HepG2 (cell line): ENCODE measurements around the gene GLRX2. TPM values are rescaled to one million over a fixed set of nuclear protein-coding genes. Genes with fewer than 3 reads are reported as not detected.
A peak's percentile ranks its signal among the peaks of the same experiment; 100 is the strongest.

Source experiments
- ATF7 ChIP-seq, 2 experiments: fragments of 450-650 bp in 1 of 2; sonication (generic) in 1 of 2; formaldehyde crosslinking in 1 of 2; IDR thresholded peaks; 2 replicates each; pipeline versions ENCODE4 v1.4.0 to v1.6.1; 2016 to 2020; ENCODE audit warnings: antibody characterized with exemption in 1 of 2, mild to moderate bottlenecking in 1 of 2, missing genetic modification reagents in 1 of 2
- ATF7-NPFF ChIP-seq: sonication (generic); formaldehyde crosslinking; IDR thresholded peaks from 2 replicates; pipeline ENCODE4 v1.8.1; 2023; ENCODE audit warnings: mild to moderate bottlenecking, low read depth, missing genetic modification reagents, moderate library complexity
- EHMT2 ChIP-seq: fragments of 200-600 bp; sonication (generic); IDR thresholded peaks from 2 replicates; pipeline ENCODE4 v1.7.0; 2017; ENCODE audit warnings: antibody characterized with exemption, low read depth, low read length, borderline replicate concordance
- HDAC2 ChIP-seq: sonication (generic); formaldehyde crosslinking; IDR thresholded peaks from 2 replicates; pipeline ENCODE4 v1.4.0; 2020; ENCODE audit warnings: missing genetic modification reagents
- HNF4G ChIP-seq, 2 experiments: sonication (generic) in 1 of 2; formaldehyde crosslinking in 1 of 2; IDR thresholded peaks; 2 replicates each; pipeline versions ENCODE4 v1.4.0 to v1.6.1; 2011 to 2020; ENCODE audit warnings: borderline replicate concordance in 2 of 2, low read depth in 2 of 2, mild to moderate bottlenecking in 2 of 2, low read length in 1 of 2, missing genetic modification reagents in 1 of 2, moderate library complexity in 1 of 2
- KDM1A ChIP-seq: IDR thresholded peaks from 2 replicates; pipeline ENCODE4 v1.6.1; 2016; ENCODE audit warnings: missing compliant biosample characterization
- KDM6A ChIP-seq: IDR thresholded peaks from 2 replicates; pipeline ENCODE4 v1.6.1; 2016; ENCODE audit warnings: low read depth
- MED1 ChIP-seq: sonication (generic); formaldehyde crosslinking; IDR thresholded peaks from 2 replicates; pipeline ENCODE4 v1.4.0; 2020; ENCODE audit warnings: missing genetic modification reagents
- MTA3 ChIP-seq: sonication (generic); formaldehyde crosslinking; IDR thresholded peaks from 2 replicates; pipeline ENCODE4 v1.4.0; 2020; ENCODE audit warnings: missing genetic modification reagents
- NCOA2 ChIP-seq: sonication (generic); formaldehyde crosslinking; IDR thresholded peaks from 2 replicates; pipeline ENCODE4 v1.8.0; 2022; ENCODE audit warnings: inconsistent platforms
- NFRKB ChIP-seq: fragments of 450-650 bp; IDR thresholded peaks from 2 replicates; pipeline ENCODE4 v1.6.1; 2017
- SAP130 ChIP-seq: IDR thresholded peaks from 2 replicates; pipeline ENCODE4 v1.6.1; 2016; ENCODE audit warnings: low read depth
- ZNF20 ChIP-seq: sonication (generic); formaldehyde crosslinking; IDR thresholded peaks from 2 replicates; pipeline ENCODE4 v1.4.0; 2020; ENCODE audit warnings: mild to moderate bottlenecking, moderate library complexity, missing genetic modification reagents
- ZNF605 ChIP-seq: sonication (generic); formaldehyde crosslinking; IDR thresholded peaks from 2 replicates; pipeline ENCODE4 v1.8.0; 2022; ENCODE audit warnings: mild to moderate bottlenecking, missing genetic modification reagents
- polyA plus RNA-seq, 8 experiments: library from polyadenylated mRNA; depleted of rRNA in 3 of 8; stranded (reverse) in 7 of 8; unstranded in 1 of 8; fragments of >200 nt; fragmentation: Illumina TruSeq in 4 of 8; extraction: Trizol in 4 of 8; gene quantifications; 2 replicates each; pipeline versions ENCODE4 v1.2.1 to v1.2.3, GENCODE V29; 2011 to 2016; ENCODE audit warnings: low read depth in 4 of 8, missing spikeins in 1 of 8, mixed read lengths in 1 of 8; ENCODE audit not compliant: insufficient read depth in 1 of 8
- total RNA-seq, 5 experiments: library from RNA; depleted of rRNA; stranded (reverse); fragments of >200 nt; fragmentation: Illumina TruSeq; extraction: Trizol; gene quantifications; 2 replicates each; pipeline ENCODE4 v1.2.3, GENCODE V29; 2016; ENCODE audit warnings: low read depth in 1 of 5
- TF ChIP-seq, protein P1 (sequence below): IDR thresholded peaks from 2 replicates; pipeline ENCODE4 v1.6.1; 2018; ENCODE audit warnings: missing genetic modification reagents, mild to moderate bottlenecking, missing compliant biosample characterization
- TF ChIP-seq, protein P2 (sequence below): sonication (generic); formaldehyde crosslinking; IDR thresholded peaks from 2 replicates; pipeline ENCODE4 v1.4.0; 2020; ENCODE audit warnings: missing genetic modification reagents
- TF ChIP-seq, protein P3 (sequence below): sonication (generic); formaldehyde crosslinking; IDR thresholded peaks from 2 replicates; pipeline ENCODE4 v1.4.0; 2020; ENCODE audit warnings: missing genetic modification reagents
- TF ChIP-seq, protein P4 (sequence below): sonication (generic); formaldehyde crosslinking; IDR thresholded peaks from 2 replicates; pipeline ENCODE4 v1.4.0; 2020; ENCODE audit warnings: missing genetic modification reagents

Gene GLRX2
- total and polyA plus RNA-seq, 2 of the 13 experiments (the other 11 are each of a cell fraction or from before 2014, with no cell fraction given) = 11.9 to 39.0 TPM

DNA sequence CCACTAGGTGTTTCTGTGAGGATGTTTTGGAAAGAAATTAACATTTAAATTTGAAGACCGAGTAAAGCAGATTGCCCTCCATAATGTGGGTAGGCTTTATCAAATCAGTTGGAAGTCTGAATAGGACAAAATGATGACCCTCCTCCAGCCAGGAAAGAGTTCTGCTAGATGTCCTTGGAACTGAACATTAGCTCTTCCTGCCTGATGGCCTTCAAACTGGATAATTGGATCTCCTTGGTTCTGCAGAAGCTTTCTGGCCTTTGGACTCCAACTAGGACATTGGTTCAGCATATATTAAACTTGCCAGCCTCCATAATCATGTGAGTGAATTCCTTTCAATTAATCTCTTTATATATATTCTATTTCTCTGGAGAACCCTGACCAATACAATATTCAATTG is 4.4 kb upstream of the GLRX2 start (continued):
- TF ChIP-seq, protein P1, sequence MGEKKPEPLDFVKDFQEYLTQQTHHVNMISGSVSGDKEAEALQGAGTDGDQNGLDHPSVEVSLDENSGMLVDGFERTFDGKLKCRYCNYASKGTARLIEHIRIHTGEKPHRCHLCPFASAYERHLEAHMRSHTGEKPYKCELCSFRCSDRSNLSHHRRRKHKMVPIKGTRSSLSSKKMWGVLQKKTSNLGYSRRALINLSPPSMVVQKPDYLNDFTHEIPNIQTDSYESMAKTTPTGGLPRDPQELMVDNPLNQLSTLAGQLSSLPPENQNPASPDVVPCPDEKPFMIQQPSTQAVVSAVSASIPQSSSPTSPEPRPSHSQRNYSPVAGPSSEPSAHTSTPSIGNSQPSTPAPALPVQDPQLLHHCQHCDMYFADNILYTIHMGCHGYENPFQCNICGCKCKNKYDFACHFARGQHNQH (CRISPR knock-in tag) = no peak
- no peak for TF ChIP-seq ATF7-NPFF (CRISPR knock-in tag)
- no peak for TF ChIP-seq ZNF20 (CRISPR knock-in tag)
- TF ChIP-seq, protein P2, sequence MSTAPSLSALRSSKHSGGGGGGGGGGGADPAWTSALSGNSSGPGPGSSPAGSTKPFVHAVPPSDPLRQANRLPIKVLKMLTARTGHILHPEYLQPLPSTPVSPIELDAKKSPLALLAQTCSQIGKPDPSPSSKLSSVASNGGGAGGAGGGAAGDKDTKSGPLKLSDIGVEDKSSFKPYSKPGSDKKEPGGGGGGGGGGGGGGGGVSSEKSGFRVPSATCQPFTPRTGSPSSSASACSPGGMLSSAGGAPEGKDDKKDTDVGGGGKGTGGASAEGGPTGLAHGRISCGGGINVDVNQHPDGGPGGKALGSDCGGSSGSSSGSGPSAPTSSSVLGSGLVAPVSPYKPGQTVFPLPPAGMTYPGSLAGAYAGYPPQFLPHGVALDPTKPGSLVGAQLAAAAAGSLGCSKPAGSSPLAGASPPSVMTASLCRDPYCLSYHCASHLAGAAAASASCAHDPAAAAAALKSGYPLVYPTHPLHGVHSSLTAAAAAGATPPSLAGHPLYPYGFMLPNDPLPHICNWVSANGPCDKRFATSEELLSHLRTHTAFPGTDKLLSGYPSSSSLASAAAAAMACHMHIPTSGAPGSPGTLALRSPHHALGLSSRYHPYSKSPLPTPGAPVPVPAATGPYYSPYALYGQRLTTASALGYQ = no peak
- no peak for TF ChIP-seq KDM1A (CRISPR knock-in tag)
- TF ChIP-seq HDAC2 (CRISPR knock-in tag) = peak; percentile 34; the same call in 1 of the 2 replicates
- TF ChIP-seq, protein P3, sequence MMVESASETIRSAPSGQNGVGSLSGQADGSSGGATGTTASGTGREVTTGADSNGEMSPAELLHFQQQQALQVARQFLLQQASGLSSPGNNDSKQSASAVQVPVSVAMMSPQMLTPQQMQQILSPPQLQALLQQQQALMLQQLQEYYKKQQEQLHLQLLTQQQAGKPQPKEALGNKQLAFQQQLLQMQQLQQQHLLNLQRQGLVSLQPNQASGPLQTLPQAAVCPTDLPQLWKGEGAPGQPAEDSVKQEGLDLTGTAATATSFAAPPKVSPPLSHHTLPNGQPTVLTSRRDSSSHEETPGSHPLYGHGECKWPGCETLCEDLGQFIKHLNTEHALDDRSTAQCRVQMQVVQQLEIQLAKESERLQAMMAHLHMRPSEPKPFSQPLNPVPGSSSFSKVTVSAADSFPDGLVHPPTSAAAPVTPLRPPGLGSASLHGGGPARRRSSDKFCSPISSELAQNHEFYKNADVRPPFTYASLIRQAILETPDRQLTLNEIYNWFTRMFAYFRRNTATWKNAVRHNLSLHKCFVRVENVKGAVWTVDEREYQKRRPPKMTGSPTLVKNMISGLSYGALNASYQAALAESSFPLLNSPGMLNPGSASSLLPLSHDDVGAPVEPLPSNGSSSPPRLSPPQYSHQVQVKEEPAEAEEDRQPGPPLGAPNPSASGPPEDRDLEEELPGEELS (CRISPR knock-in tag) = peak; percentile 45; the same call in 1 of the 2 replicates
- no peak for TF ChIP-seq ATF7 (IDR thresholded peaks at IDR 0.05)
- no peak for TF ChIP-seq ATF7 (CRISPR knock-in tag; IDR thresholded peaks at IDR 0.05)
- TF ChIP-seq MTA3 = no peak
- TF ChIP-seq, protein P4, sequence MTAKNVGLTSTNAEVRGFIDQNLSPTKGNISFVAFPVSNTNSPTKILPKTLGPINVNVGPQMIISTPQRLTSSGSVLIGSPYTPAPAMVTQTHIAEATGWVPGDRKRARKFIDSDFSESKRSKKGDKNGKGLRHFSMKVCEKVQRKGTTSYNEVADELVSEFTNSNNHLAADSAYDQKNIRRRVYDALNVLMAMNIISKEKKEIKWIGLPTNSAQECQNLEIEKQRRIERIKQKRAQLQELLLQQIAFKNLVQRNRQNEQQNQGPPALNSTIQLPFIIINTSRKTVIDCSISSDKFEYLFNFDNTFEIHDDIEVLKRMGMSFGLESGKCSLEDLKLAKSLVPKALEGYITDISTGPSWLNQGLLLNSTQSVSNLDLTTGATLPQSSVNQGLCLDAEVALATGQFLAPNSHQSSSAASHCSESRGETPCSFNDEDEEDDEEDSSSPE (CRISPR knock-in tag) = no peak
- no peak for TF ChIP-seq NFRKB
- no peak for TF ChIP-seq ZNF605 (CRISPR knock-in tag)
- peak; percentile 45; the same call in 1 of the 2 replicates for TF ChIP-seq NCOA2 (CRISPR knock-in tag)
- 0 out of 2 replicates have a peak, but pooled peaks have one; percentile 49 for TF ChIP-seq HNF4G (IDR thresholded peaks at IDR 0.05; ENCODE audit: borderline replicate concordance, low read depth, low read length)
- TF ChIP-seq HNF4G (CRISPR knock-in tag; IDR thresholded peaks at IDR 0.05; ENCODE audit: borderline replicate concordance, low read depth) = no peak
- peak; percentile 62 for TF ChIP-seq MED1 (CRISPR knock-in tag)
- TF ChIP-seq KDM6A (CRISPR knock-in tag) = 0 out of 2 replicates have a peak, but pooled peaks have one; percentile 39
- TF ChIP-seq SAP130 (CRISPR knock-in tag) = peak; percentile 44; the same call in 1 of the 2 replicates
- TF ChIP-seq EHMT2 = 0 out of 2 replicates have a peak, but pooled peaks have one; percentile 46
